ENCODE data around the gene HCRTR1.

The HCRTR1 gene

DNA sequence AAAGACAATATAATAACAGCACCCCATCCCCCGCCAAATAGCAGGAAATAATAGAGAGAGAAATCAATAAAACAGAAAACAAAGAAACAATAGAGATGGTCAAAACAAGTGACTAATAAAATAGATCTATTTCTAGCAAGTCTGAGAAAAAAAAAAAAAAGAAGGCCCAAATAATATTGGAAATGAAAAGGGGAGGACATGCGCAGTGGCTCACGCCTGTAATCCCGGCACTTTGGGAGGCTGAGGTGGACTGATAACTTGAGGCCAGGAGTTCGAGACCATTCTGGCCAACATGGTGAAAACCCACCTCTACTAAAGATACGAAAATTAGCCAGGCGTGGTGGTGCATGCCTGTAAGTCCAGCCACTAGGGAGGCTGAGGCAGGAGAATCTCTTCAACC is 18.5 kb upstream of the HCRTR1 start:
- DNase-seq, result no peak
- TF ChIP-seq GATA1 (IDR thresholded peaks at IDR 0.05; ENCODE audit: low read depth, low read length), result no peak
- TF ChIP-seq POLR2A (IDR thresholded peaks at IDR 0.05; ENCODE audit: low read length), result no peak

GRCh38 chr1:31600641-31601040 is 16.8 kb upstream of the HCRTR1 start:
- no peak for DNase-seq
- TF ChIP-seq GATA1 (IDR thresholded peaks at IDR 0.05; ENCODE audit: low read depth, low read length), result no peak
- no peak for TF ChIP-seq POLR2A (IDR thresholded peaks at IDR 0.05; ENCODE audit: low read length)

DNA sequence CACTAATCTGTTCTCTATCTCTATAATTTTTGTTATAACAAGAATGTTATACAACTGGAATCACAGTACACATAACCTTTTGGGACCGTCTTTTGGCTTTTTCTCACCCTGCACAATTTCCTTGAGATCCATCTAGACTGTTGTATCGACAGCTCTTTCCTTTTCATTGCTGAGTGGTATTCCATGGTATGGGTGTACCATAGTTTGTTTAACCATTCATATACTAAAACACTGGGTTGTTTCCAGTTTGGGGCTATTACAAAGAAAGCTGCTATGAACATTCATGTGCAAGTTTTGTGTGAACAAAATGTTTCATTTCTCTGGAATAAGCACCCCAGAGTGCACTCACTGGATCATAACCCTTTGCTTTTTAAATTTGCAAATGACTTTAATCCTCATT is 15.4 kb upstream of the HCRTR1 start:
- no peak for TF ChIP-seq POLR2A (IDR thresholded peaks at IDR 0.05; ENCODE audit: low read length)
- no peak for TF ChIP-seq GATA1 (IDR thresholded peaks at IDR 0.05; ENCODE audit: low read depth, low read length)
- DNase-seq, result no peak

- TF ChIP-seq GATA1 (IDR thresholded peaks at IDR 0.05; ENCODE audit: low read depth, low read length) (no peak), POLR2A (IDR thresholded peaks at IDR 0.05; ENCODE audit: low read length) (no peak)
These were observed 11.5 kb upstream of the HCRTR1 start for GRCh38 chr1:31605908-31606427.

GRCh38 chr1:31607360-31607759 is 10.1 kb upstream of the HCRTR1 start:
- no peak for TF ChIP-seq GATA1 (IDR thresholded peaks at IDR 0.05; ENCODE audit: low read depth, low read length)
- no peak for TF ChIP-seq POLR2A (IDR thresholded peaks at IDR 0.05; ENCODE audit: low read length)
- no peak for DNase-seq

More at GRCh38 chr1:31605908-31606427, 11.5 kb upstream of the HCRTR1 start:
- no peak for DNase-seq

DNA sequence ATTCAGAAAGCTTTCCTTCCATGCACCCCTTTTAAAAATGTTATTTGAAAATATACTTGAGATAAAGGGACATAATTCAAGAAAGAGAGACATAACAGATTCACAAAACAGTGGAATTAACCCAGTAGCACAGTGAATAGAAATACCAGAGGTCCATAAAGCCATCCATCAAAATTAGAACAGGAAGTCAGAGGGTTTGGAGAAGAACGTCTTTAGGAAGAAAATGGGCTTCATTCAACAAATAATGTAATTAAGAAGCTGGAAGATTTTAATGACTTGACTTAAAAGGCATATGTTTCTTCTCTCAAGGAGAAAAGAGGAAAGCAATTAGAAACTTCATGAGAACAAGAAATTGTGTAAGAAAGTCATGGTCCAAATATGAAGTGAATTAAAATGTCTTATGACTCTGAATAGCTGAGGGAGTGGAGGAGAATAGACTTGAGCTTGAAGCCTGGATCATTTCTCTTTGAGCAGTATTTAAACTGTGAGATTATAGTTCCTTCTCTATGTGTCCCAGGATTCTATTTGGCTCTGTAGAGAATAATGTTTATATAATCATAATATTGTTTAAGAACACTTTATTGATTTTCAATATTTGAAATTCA is 7.9 kb upstream of the HCRTR1 start:
- no peak for DNase-seq
- no peak for TF ChIP-seq POLR2A (IDR thresholded peaks at IDR 0.05; ENCODE audit: low read length)

- TF ChIP-seq POLR2A (IDR thresholded peaks at IDR 0.05; ENCODE audit: low read length), result no peak
- TF ChIP-seq GATA1 (IDR thresholded peaks at IDR 0.05; ENCODE audit: low read depth, low read length), result no peak
- DNase-seq, result no peak
These were observed 3.0 kb upstream of the HCRTR1 start for GRCh38 chr1:31614414-31615005.

- TF ChIP-seq GATA1 (IDR thresholded peaks at IDR 0.05; ENCODE audit: low read depth, low read length) (no peak), POLR2A (IDR thresholded peaks at IDR 0.05; ENCODE audit: low read length) (no peak)
- DNase-seq, result no peak
These were observed 2.1 kb upstream of the HCRTR1 start for GRCh38 chr1:31615414-31615813.

DNA sequence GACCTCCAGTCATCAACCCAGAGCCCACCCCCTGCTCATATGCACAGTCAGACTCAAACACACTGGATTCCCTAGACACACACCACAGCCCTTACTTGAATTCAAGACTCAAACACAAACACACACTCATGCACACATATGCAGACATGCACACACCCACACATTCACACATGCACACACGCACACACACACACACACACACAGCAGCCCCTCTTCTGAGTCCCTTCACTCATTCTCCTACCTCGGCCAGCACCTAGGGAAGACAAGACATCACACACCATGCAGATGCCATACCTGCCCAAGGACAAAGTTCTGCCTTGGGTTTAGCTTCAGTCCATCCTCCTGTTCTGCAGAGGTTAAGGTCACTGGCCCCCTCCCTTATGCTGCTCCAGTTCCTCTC is 1.6 kb upstream of the HCRTR1 start:
- DNase-seq, result no peak
- TF ChIP-seq POLR2A (IDR thresholded peaks at IDR 0.05; ENCODE audit: low read length) (no peak), GATA1 (IDR thresholded peaks at IDR 0.05; ENCODE audit: low read depth, low read length) (no peak)

GRCh38 chr1:31617916-31618746 is 642 bp downstream of the HCRTR1 start:
- DNase-seq, result peak; percentile 28 to 39
- TF ChIP-seq GATA1 (IDR thresholded peaks at IDR 0.05; ENCODE audit: low read depth, low read length), result no peak
- TF ChIP-seq POLR2A (IDR thresholded peaks at IDR 0.05; ENCODE audit: low read length), result no peak

DNA sequence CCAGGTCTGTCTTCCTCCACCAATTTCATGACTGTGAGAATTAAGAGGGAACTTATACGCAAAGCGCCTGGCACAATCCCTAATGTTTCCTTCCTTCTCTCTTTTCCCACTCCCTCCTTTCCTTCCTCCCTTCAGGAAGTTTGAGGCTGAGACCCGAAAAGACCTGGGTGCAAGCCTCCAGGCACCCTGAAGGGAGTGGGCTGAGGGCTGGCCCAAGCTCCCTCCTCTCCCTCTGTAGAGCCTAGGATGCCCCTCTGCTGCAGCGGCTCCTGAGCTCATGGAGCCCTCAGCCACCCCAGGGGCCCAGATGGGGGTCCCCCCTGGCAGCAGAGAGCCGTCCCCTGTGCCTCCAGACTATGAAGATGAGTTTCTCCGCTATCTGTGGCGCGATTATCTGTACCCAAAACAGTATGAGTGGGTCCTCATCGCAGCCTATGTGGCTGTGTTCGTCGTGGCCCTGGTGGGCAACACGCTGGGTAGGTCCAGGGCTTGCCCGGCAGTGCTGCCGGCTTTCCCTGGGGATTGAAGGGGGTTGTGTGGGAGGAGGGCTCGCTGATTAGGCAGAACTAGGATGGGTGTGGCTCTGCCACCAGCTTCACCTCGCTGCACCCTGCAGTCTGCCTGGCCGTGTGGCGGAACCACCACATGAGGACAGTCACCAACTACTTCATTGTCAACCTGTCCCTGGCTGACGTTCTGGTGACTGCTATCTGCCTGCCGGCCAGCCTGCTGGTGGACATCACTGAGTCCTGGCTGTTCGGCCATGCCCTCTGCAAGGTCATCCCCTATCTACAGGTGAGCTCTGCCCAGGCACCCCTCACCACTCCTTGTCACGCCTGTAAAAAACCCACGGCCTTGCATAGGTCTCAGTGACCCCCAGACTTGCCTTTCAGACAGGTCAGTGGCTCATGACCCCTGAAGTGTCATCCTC is 1.7 kb downstream of the HCRTR1 start:
- TF ChIP-seq GATA1 (IDR thresholded peaks at IDR 0.05; ENCODE audit: low read depth, low read length) (no peak), POLR2A (IDR thresholded peaks at IDR 0.05; ENCODE audit: low read length) (no peak)
- no peak for DNase-seq

- DNase-seq, result no peak
- TF ChIP-seq GATA1 (IDR thresholded peaks at IDR 0.05; ENCODE audit: low read depth, low read length) (no peak), POLR2A (IDR thresholded peaks at IDR 0.05; ENCODE audit: low read length) (no peak)
These were observed 3.4 kb downstream of the HCRTR1 start for GRCh38 chr1:31620631-31621497.

GRCh38 chr1:31621498-31621820 is 4.0 kb downstream of the HCRTR1 start:
- TF ChIP-seq POLR2A (IDR thresholded peaks at IDR 0.05; ENCODE audit: low read length) (no peak), GATA1 (IDR thresholded peaks at IDR 0.05; ENCODE audit: low read depth, low read length) (no peak)

More at GRCh38 chr1:31621498-31621820, 4.0 kb downstream of the HCRTR1 start:
- no peak for DNase-seq

Measured in erythroblast (primary cell).